Panc1 (cell line): Measurements from ENCODE around the gene APCDD1L. TPM values are rescaled to one million over a fixed set of nuclear protein-coding genes. Genes with fewer than 3 reads are reported as not detected.

Source experiments
- ATAC-seq: fragments of 200-7000 bp; cut with Tn5 transposase; 2 replicates; pipeline ENCODE4 v1.9.1; 2020; ENCODE audit warnings: mild to moderate bottlenecking, moderate library complexity
- BruUV-seq: library from RNA; stranded (reverse); fragments of 400-500 nt; replicated peaks from 2 replicates; lab custom pipeline; 2021; lab: Mats Ljungman, UMichigan
- CTCF ChIA-PET: fragments of 300-600 bp; sonication (Branson Sonifier 250); formaldehyde crosslinking; loops from one replicate; lab custom pipeline; 2022; ENCODE audit warnings: antibody characterized with exemption; lab: Charles Lee
- POLR2A ChIA-PET: fragments of 300-600 bp; sonication (Branson Sonifier 250); formaldehyde crosslinking; loops from one replicate; lab custom pipeline; 2022; ENCODE audit warnings: antibody characterized with exemption; lab: Charles Lee
- DNase-seq: peaks from one replicate; pipeline ENCODE4 v3.0.0-alpha.2; 2010; ENCODE audit warnings: low read depth, low spot score
- H3K27ac ChIP-seq: 2 replicates; pipeline ENCODE4 v1.5.1; 2011; ENCODE audit warnings: mild to moderate bottlenecking, low read length, inconsistent platforms
- H3K27me3 ChIP-seq: fragments of 200-500 bp; sonication (Bioruptor generic); 2 replicates; pipeline ENCODE4 v1.6.0; 2014; ENCODE audit warnings: low read length, inconsistent platforms; ENCODE audit not compliant: control insufficient read depth, insufficient read depth
- H3K36me3 ChIP-seq: fragments of 200-500 bp; sonication (Bioruptor generic); 2 replicates; pipeline ENCODE4 v1.5.1; 2014; ENCODE audit warnings: inconsistent platforms, mild to moderate bottlenecking, low read length, moderate library complexity; ENCODE audit not compliant: control insufficient read depth, insufficient read depth
- H3K4me1 ChIP-seq: 2 replicates; pipeline ENCODE4 v1.5.1; 2011; ENCODE audit warnings: inconsistent platforms, mild to moderate bottlenecking, low read length, moderate library complexity; ENCODE audit not compliant: control insufficient read depth, insufficient read depth
- H3K4me3 ChIP-seq, 2 experiments: 2 replicates each; pipeline ENCODE4 v1.5.1; 2011 to 2012; ENCODE audit warnings: low read depth in 2 of 2, low read length in 2 of 2, mild to moderate bottlenecking in 2 of 2, inconsistent platforms in 1 of 2, moderate library complexity in 1 of 2
- H3K9me3 ChIP-seq: fragments of 200-500 bp; sonication (Bioruptor generic); 2 replicates; pipeline ENCODE4 v1.5.1; 2014; ENCODE audit warnings: low read depth, mild to moderate bottlenecking, inconsistent platforms, low read length, moderate library complexity; ENCODE audit not compliant: control insufficient read depth, insufficient read depth
- POLR2AphosphoS5 ChIP-seq: IDR thresholded peaks from 2 replicates; pipeline ENCODE4 v1.6.1; 2012; ENCODE audit warnings: mild to moderate bottlenecking, low read depth, low read length, moderate library complexity
- REST ChIP-seq, 2 experiments: IDR thresholded peaks; 2 replicates each; pipeline ENCODE4 v1.6.1; 2011 to 2012; ENCODE audit warnings: low read depth in 2 of 2, control low read depth in 1 of 2, low read length in 1 of 2, mild to moderate bottlenecking in 1 of 2, moderate library complexity in 1 of 2; ENCODE audit not compliant: insufficient read depth in 1 of 2
- SIN3A ChIP-seq: IDR thresholded peaks from 2 replicates; pipeline ENCODE4 v1.6.1; 2012; ENCODE audit warnings: low read depth, mild to moderate bottlenecking, low read length, moderate library complexity, borderline replicate concordance; ENCODE audit not compliant: insufficient read depth
- TCF7L2 ChIP-seq: IDR thresholded peaks from 2 replicates; pipeline ENCODE4 v1.6.1; 2011; ENCODE audit warnings: mild to moderate bottlenecking, low read depth, low read length, inconsistent platforms
- in situ Hi-C: cut with HindIII; loops from 2 replicates; pipeline ENCODE4 v1.10.0; 2016; ENCODE audit warnings: low sequenced_read_pairs, low pct_unique_long_range_greater_than_20kb
- intact Hi-C: fragments of 100-400 bp; cut with micrococcal nuclease; formaldehyde crosslinking; loops from one replicate; pipeline ENCODE4 v1.10.0; 2022; ENCODE audit not compliant: unreplicated experiment
- total RNA-seq: library from RNA; stranded (reverse); gene quantifications from one replicate; pipeline ENCODE4 v1.2.1, GENCODE V29; 2021; ENCODE audit not compliant: unreplicated experiment
- TF ChIP-seq, protein P1 (sequence below): fragments of 450-650 bp; IDR thresholded peaks from 2 replicates; pipeline ENCODE4 v1.5.1; 2017; ENCODE audit warnings: mild to moderate bottlenecking

APCDD1L gene
- total RNA-seq, 1 experiment from 2014 or later, result 0.62 TPM

DNA sequence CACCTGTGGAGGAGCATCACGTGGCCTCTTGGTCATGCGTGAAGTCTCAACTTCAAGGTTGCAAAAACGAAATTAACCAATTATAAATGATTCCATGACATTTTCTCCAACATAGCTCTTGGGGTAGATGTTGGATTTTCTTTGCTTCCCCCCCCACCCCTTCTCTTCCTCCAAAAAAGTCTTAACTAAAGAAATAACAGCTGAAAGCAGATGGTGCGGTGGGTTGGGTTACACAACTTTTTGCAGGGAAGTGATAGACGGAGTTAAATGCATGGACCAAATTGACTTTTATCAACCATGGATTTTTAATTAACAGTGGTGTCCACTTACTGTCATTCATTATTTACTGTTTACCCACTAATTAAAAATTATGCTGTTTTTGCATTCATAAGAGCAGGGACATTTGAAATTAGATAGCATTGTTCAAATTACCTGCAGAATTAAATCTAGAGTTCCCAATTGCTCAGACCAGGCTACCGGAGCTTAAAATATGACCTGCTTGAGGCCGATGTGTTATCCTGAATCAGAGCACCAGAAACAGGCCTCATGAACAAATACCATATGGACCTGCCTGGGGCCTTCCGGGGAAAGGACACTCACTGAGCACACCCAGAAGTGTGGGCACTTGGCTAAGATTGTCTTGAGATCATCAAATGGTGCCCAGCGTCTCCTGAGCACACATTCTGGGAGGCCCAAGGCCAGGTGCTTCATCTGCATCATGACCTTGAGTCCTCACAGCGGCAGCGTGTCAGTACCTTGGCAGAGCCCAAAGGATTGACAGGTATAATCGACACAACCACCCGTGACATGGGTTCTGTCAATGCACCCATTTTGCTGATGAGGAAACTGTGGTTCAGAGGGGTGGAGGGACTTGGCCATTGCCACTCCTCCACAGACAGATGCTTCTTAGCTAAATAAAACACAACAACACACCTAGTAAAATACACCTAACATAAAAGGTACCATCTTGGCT is 41.5 kb downstream of the APCDD1L start:
- H3K4me3 ChIP-seq, result no peak overlapping the region
- in situ Hi-C loops, result no loop called here
- CTCF ChIA-PET, result no interaction called here

GRCh38 chr20:58472273-58473018 is 42.8 kb downstream of the APCDD1L start:
- no peak for DNase-seq
- CTCF ChIA-PET, result no interaction called here
- intact Hi-C loops, result no loop called here

More for the DNA sequence above, 41.5 kb downstream of the APCDD1L start:
- DNase-seq (no peak), ATAC-seq (no peak)
- Histone ChIP-seq H3K4me1 (no peaks in the 10 kb centered on the region), H3K36me3 (no peaks in the 10 kb centered on the region), H3K9me3 (no peaks in the 10 kb centered on the region; the same call in 1 of the 2 replicates), H3K27me3 (no peaks in the 10 kb centered on the region), H3K27ac (no peak overlapping the region)
- intact Hi-C loops, result no loop called here
- POLR2A ChIA-PET, result no interaction called here
- TF ChIP-seq SIN3A (no peak), POLR2AphosphoS5 (no peak), REST (IDR thresholded peaks at IDR 0.05; ENCODE audit: insufficient read depth in 1 of 2, low read depth in 2 of 2, low read length in 1 of 2) (no peak), TCF7L2 (no peak)
- TF ChIP-seq, protein P1, sequence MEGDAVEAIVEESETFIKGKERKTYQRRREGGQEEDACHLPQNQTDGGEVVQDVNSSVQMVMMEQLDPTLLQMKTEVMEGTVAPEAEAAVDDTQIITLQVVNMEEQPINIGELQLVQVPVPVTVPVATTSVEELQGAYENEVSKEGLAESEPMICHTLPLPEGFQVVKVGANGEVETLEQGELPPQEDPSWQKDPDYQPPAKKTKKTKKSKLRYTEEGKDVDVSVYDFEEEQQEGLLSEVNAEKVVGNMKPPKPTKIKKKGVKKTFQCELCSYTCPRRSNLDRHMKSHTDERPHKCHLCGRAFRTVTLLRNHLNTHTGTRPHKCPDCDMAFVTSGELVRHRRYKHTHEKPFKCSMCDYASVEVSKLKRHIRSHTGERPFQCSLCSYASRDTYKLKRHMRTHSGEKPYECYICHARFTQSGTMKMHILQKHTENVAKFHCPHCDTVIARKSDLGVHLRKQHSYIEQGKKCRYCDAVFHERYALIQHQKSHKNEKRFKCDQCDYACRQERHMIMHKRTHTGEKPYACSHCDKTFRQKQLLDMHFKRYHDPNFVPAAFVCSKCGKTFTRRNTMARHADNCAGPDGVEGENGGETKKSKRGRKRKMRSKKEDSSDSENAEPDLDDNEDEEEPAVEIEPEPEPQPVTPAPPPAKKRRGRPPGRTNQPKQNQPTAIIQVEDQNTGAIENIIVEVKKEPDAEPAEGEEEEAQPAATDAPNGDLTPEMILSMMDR, result no peak
- no TSS peak for BruUV-seq

More at GRCh38 chr20:58472273-58473018, 42.8 kb downstream of the APCDD1L start:
- no peak for ATAC-seq
- Histone ChIP-seq H3K27me3 (no peaks in the 10 kb centered on the region), H3K4me3 (no peak overlapping the region), H3K9me3 (no peaks in the 10 kb centered on the region), H3K36me3 (no peaks in the 10 kb centered on the region), H3K4me1 (no peaks in the 10 kb centered on the region), H3K27ac (no peak overlapping the region)
- POLR2A ChIA-PET, result no interaction called here
- TF ChIP-seq, protein P1, result no peak
- no peak for TF ChIP-seq SIN3A
- BruUV-seq, result no TSS peak
- in situ Hi-C loops, result no loop called here
